Activated CD8-positive, alpha-beta T cell treated with anti-CD3 and anti-CD28 coated beads for 36 hours (primary cell): ENCODE data around the gene LPA. TPM values are rescaled to one million over a fixed set of nuclear protein-coding genes. Genes with fewer than 3 reads are reported as not detected.
"Not testable (repeated sequence)": the region's sequence is repeated elsewhere in the genome, so short reads cannot be mapped to it uniquely, and the experiment has no call there.

Experiments used
- ATAC-seq: fragments of 200-7000 bp; cut with Tn5 transposase; one replicate; pipeline ENCODE4 v1.10.0; 2021; ENCODE audit warnings: mild to moderate bottlenecking, moderate library complexity
- CTCF ChIA-PET: fragments of 350-600 bp; sonication (Branson Sonifier 250); formaldehyde crosslinking; loops from one replicate; lab custom pipeline; 2021; ENCODE audit warnings: antibody characterized with exemption; lab: Charles Lee
- POLR2A ChIA-PET: fragments of 350-600 bp; sonication (Branson Sonifier 250); formaldehyde crosslinking; loops from one replicate; lab custom pipeline; 2021; ENCODE audit warnings: antibody characterized with exemption; lab: Charles Lee
- DNase-seq: peaks from one replicate; pipeline ENCODE4 v3.0.0-alpha.2; 2020
- H3K27ac Mint-ChIP-seq: one replicate; pipeline ENCODE4 v1.8.0; 2021; ENCODE audit warnings: mild to moderate bottlenecking, mixed read lengths
- H3K27me3 Mint-ChIP-seq: one replicate; pipeline ENCODE4 v1.8.0; 2021; ENCODE audit warnings: mixed read lengths
- H3K36me3 Mint-ChIP-seq: one replicate; pipeline ENCODE4 v1.8.0; 2021; ENCODE audit warnings: low read depth, mixed read lengths
- H3K4me1 Mint-ChIP-seq: one replicate; pipeline ENCODE4 v1.8.0; 2021; ENCODE audit warnings: low read depth, mixed read lengths
- H3K4me3 Mint-ChIP-seq: one replicate; pipeline ENCODE4 v1.8.0; 2021; ENCODE audit warnings: mild to moderate bottlenecking, moderate library complexity, mixed read lengths
- H3K9me3 Mint-ChIP-seq: one replicate; pipeline ENCODE4 v1.8.0; 2021; ENCODE audit warnings: mixed read lengths
- CTCF ChIP-seq: fragments of 200-600 bp; IDR thresholded peaks from one replicate; pipeline ENCODE4 v1.8.0; 2022; ENCODE audit warnings: antibody characterized with exemption, mild to moderate bottlenecking
- intact Hi-C: fragments of 100-400 bp; cut with micrococcal nuclease; formaldehyde crosslinking; loops from one replicate; pipeline ENCODE4 v1.10.0; 2022
- total RNA-seq, 2 experiments: library from RNA; stranded (reverse); gene quantifications; one replicate each; pipeline ENCODE4 v1.2.3, GENCODE V29; 2021

The LPA gene
- total RNA-seq, 2 experiments from 2014 or later = not detected

- DNase-seq (no peak), ATAC-seq (no peak)
- no peak for TF ChIP-seq CTCF
- intact Hi-C loops = no loop called here
- Mint-ChIP-seq H3K4me3 (no peak overlapping the region), H3K4me1 (no peaks in the 10 kb centered on the region), H3K9me3 (no peaks in the 10 kb centered on the region), H3K27me3 (no peaks in the 10 kb centered on the region), H3K36me3 (no peaks in the 10 kb centered on the region), H3K27ac (no peak overlapping the region)
- POLR2A ChIA-PET = no interaction called here
- CTCF ChIA-PET = no interaction called here
Observed at GRCh38 chr6:160692369-160692959, 28.4 kb upstream of the LPA start.

GRCh38 chr6:160691617-160692016, 27.5 kb upstream of the LPA start:
- no peak overlapping the region for H3K4me3 Mint-ChIP-seq
- no peaks in the 10 kb centered on the region for H3K4me1 Mint-ChIP-seq
- intact Hi-C loops = no loop called here
- H3K9me3 Mint-ChIP-seq = no peaks in the 10 kb centered on the region
- ATAC-seq = no peak
- no peak overlapping the region for H3K27ac Mint-ChIP-seq
- peaks cover 1% of the 10 kb centered on the region for H3K27me3 Mint-ChIP-seq
- CTCF ChIA-PET = no interaction called here
- H3K36me3 Mint-ChIP-seq = no peaks in the 10 kb centered on the region
- POLR2A ChIA-PET = no interaction called here
- TF ChIP-seq CTCF = no peak
- no peak for DNase-seq

GRCh38 chr6:160690458-160690857, 26.4 kb upstream of the LPA start:
- no peaks in the 10 kb centered on the region for H3K9me3 Mint-ChIP-seq
- intact Hi-C loops = no loop called here
- no peaks in the 10 kb centered on the region for H3K4me1 Mint-ChIP-seq
- TF ChIP-seq CTCF = no peak
- DNase-seq = no peak
- ATAC-seq = no peak
- POLR2A ChIA-PET = no interaction called here
- H3K27ac Mint-ChIP-seq = no peak overlapping the region
- peaks cover 1% of the 10 kb centered on the region for H3K27me3 Mint-ChIP-seq
- CTCF ChIA-PET = no interaction called here
- no peak overlapping the region for H3K4me3 Mint-ChIP-seq
- H3K36me3 Mint-ChIP-seq = no peaks in the 10 kb centered on the region

GRCh38 chr6:160685762-160686450, 21.8 kb upstream of the LPA start:
- H3K27ac Mint-ChIP-seq = no peak overlapping the region
- intact Hi-C loops = no loop called here
- ATAC-seq = no peak
- no peaks in the 10 kb centered on the region for H3K9me3 Mint-ChIP-seq
- no peaks in the 10 kb centered on the region for H3K4me1 Mint-ChIP-seq
- no peak for TF ChIP-seq CTCF
- ChIA-PET CTCF (no interaction called here), POLR2A (interaction anchor here (1.0 kb wide), 1 partner anchor 20 kb away, joined by 3 read pairs; no protein-coding TSS in a partner anchor)
- peaks cover 1% of the 10 kb centered on the region for H3K27me3 Mint-ChIP-seq
- H3K4me3 Mint-ChIP-seq = no peak overlapping the region
- DNase-seq = no peak
- no peaks in the 10 kb centered on the region for H3K36me3 Mint-ChIP-seq

GRCh38 chr6:160685101-160685761, 21.2 kb upstream of the LPA start:
- ATAC-seq, intact Hi-C loops, H3K36me3 Mint-ChIP-seq, DNase-seq, H3K27ac Mint-ChIP-seq, POLR2A ChIA-PET, H3K27me3 Mint-ChIP-seq, H3K9me3 Mint-ChIP-seq, H3K4me1 Mint-ChIP-seq, CTCF ChIA-PET, H3K4me3 Mint-ChIP-seq: not testable (repeated sequence)
